IPS-NIHi11 (cell line): ENCODE data around the gene RPTN.
"Not testable (repeated sequence)": the region's sequence is repeated elsewhere in the genome, so short reads cannot be mapped to it uniquely, and the experiment has no call there.

Experiments
- DNase-seq: peaks from one replicate; pipeline ENCODE4 v3.0.0; 2012; ENCODE audit warnings: mixed read lengths, low spot score

The RPTN gene

DNA sequence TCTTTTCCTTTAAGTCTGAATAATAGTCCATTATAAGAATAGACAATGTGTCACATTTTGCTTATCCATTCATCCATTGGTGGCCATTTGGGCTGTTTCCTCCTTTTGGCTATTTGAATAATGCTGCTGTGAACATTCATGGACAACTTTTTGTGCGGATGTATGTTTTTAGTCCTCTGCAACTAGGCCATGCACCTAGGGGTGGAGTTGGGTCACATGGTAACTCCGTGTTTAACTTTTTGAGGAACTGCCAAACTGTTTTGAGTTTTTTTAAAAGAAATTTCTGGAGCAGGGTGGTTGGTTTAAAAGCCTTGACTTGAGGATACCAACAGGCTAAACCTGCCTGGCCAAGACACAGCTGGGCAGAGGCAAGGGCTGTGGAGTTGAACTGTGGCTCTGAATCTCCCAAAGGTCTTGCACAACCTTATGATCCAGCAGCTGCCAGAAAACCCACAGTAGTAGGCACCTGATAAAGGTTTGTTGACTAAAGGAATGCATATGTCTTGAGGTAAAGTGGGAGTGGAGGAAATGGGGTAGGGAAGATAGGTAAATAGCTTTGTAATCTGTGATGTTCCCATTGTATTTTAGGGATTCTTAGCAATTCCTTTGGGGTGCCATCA, 5.6 kb upstream of the RPTN start:
- DNase-seq, result no peak

DNA sequence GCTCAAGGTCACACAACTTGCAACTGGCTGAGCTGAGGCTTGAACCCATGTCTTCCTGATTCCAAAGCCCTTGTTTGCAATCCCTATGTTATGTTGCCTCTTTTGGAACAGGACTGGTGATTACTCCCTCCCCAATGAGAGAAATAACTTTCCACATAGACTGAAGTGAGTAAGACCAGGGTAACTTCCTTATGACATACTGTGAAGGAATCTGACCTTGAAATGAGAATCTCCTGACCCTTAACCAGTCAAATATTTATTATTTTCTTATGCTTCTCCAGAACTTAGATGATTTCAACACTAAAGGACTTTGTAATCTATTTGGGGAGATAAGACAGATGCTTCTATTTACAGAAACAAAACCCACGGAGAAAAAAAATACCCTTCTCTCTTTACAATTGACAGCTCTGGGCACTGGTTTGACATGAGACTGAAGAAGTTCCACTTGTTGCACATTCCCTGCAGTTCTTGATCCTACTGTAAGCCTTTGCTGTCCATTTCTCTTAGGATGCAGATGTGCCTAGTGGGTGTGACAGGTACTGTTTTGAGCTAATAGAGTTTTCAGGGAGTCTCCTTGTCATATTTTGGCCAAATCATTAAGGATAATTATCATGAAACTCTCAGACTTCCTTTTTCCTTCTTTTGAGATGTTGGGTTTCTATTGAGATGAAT, 3.9 kb upstream of the RPTN start:
- DNase-seq, result no peak

DNA sequence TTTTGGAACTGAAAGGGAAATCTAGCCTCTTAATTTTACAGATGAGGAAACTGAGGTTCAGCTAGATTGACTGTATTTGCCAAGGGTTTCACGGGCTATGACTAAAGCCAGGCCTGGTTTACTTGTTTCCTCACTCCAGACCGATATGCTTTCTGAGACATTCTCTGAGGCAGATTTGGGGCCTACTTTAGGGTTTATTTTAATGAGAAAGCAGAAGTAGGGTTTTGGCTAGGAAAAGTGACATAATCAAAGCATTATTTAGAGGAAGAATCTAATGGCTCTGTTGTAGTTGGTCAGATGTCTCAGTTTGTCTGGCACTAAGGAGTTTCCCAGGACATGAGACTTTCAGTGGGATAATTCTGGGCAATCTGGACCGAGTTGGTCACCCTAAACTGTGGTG, 1.5 kb upstream of the RPTN start:
- DNase-seq, result no peak

DNA sequence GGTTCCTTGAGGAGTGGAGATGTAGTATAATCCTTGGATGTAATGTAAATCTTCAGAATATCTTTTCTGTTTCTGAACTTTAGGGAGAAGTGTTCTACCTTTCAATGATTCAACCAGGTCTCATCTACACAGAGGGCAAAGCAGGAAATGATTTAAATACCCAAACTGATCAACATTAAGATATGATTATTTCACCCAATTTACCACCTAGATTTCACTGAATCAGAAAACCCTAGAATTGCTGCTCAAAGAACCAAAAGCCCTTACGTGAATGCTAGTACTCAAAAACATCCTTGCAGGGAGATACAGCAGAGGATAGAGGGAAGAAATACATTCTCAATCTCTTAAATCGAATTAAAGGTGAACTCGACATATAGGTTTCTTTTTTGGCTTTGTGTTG, 5.0 kb downstream of the RPTN start:
- no peak for DNase-seq

DNA sequence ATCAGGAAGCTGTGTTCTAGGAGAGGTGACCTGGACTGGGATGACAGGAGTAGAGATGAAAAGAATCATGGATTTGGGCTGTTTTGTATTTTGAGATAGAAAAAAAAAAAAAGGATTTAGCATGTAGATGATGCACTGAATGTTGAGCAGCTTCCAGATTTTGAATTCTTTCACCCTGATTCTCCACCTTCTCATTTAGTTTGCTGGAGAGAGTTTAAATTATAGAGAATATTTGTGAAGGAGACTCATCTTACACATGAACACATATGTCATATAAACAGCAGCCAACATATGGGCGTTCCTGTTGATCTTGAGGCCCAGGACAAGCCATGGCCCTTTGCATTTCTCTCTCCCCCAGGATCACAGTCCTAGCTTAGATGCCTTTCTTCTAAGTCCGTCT, 7.4 kb downstream of the RPTN start:
- no peak for DNase-seq

DNA sequence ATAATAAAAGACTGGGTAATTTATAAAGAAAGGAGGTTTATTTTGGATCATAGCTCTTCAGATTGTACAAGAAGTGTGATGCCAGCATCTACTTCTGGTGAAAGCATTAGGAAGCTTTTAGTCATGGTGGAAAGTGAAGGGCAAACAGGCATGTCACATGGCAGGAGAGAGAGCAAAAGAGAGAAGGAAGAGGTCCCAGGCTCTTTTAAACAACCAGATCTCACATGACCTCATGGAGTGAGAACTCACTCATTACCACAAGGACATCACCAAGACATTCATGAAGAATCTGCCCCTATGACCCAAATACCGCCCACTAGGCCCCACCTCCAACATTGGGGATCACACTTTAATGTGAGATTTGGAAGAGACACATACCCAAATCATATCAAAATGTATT, 10.0 kb downstream of the RPTN start:
- DNase-seq, result no peak

DNA sequence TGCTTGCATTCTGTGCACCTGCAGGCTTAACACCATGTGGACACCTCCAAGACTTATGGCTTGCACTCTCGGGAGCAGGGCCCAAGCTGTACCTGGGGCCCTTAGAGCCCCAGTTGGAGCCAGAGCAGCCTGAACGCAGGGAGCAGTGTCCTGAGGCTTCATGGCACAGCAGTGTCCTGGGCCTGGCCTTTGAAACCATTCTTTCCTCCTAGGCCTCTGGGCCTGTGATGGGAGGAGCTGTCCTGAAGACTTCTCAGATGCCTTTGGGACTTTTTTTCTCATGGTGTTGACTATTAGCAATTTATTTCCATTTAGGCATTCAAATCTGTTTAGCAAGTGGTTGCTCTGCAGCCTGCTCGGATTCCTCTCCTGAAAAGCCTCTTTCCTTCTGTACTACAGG, 11.0 kb downstream of the RPTN start:
- DNase-seq, result no peak

DNA sequence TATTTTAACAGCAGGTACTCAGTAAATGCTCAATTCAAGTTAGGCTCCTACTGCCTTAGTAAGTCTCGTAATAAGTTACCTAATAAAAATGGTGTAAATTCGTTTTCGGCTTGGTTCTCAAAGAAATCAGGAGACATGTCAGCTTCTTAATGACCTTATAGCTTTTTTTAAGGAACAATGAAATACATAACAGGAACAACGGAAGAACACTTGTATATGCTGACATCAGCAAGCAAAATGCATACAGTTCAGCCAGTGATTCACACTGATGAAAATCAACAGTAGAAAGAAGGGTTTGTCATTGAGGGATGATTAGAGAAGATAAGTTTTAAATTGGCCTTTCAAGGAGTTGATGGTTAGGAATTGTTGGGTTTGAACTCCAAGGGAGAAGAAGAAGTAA, 13.3 kb downstream of the RPTN start:
- DNase-seq, result no peak

DNA sequence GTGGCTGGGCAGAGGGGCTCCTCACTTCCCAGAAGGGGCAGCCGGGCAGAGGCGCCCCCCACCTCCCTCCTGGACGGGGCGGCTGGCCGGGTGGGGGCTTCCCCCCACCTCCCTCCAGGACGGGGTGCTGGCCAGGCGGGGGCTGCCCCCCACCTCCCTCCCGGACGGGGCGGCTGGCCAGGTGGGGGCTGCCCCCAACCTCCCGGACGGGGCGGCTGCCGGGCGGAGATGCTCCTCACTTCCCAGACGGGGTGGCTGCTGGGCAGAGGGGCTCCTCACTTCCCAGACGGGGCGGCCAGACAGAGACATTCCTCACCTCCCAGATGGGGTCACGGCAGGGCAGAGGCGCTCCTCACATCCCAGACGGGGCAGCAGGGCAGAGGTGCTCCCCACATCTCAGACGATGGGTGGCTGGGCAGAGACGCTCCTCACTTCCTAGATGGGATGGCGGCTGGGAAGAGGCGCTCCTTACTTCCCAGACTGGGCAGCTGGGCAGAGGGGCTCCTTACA, 14.3 kb downstream of the RPTN start:
- DNase-seq, result not testable (repeated sequence)

DNA sequence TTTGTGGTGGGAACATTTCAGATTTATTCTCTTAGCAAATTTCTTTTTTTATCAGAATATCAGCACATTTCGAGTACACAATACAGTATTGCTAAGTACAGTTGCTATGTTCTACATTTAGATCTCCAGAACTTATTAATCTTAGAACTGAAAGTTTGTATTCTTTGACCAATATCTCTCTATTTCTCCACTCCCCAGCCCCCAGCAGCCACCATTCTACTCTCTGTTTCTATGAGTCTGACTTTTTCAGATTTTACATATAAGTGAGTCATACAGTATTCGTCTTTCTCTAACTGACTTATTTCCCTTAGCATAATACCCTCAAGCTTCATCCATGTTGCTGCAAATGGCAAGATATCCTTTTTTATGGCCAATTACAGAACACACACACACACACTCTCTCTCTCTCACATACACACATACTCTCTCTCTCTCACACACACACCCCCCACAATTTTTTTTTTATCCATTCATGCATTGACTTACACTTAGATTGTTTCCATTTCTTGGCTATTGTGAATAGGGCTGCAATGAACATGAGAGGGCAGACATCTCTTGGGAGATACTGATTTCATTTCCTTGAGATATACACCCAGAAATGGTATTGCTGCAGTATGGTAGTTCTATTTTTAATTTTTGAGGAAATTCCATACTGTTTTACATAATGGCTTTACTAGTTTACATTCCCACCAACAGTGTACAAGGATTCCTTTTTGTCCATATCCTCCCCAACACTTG, 15.7 kb downstream of the RPTN start:
- no peak for DNase-seq

DNA sequence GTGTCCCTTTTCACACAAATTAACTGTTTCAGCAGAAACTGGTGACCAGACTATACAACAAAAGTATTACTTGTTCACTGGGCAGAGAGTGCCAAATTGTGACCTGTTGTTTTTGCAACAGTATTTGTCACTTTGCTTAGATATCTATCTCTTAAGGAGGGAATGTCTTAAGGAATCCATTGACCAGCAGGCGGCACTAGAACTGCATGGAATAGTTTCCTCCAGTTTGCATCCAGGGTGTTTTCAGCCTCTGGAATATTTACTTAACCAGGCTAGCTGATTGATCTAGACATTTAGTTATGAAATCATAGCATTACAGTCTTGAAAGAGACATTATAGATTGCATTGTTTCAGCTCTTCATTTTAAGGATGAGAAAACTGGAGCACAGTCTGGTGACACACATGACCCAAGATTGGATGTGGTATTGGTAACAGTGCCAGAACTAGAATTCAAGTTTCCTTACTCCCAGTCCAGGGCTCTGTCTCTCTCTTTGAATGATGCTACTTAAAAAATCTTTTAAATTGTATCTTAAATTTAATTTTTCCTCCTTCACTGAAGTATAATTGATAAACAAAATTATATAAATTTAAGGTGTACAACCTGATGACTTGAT, 16.9 kb downstream of the RPTN start:
- peak; percentile 8 for DNase-seq

DNA sequence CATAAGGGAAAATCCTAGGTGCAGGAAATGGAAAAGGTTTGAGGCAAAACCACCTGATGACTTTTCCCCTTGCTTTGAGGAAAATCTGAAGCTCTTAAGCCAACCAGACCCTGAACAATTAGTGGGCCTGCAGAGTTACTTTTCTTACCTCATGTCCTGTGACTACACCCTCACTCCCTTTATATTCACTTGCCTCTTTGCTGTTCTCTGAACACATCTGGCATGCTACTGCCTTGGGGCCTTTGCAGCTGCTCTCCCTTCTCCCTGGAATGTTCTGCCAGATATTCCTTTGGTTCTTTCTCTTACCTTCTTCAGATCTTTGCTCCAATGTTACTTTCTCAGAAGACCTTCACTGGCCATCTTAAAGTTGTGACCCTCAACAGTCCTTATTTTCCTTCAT, 21.8 kb downstream of the RPTN start:
- DNase-seq, result no peak

DNA sequence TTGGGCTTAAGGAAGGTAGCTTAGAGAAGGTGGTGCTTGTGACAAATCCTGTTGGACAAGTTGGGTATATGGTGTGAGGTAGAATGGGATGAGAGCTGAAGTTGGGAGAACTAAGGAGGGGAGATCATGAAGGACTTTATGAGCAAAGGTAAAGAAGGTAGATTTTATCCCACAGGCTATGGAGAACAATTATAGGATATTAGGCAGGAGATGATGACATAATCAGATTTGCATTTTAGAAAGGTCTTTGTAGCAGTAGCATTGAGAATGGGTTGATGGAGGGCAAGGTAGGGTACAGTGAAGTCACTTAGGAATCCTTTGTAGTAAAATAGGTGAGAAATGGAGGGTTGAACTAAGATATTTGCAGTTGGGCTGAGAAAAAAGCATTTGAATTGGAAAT, 28.8 kb downstream of the RPTN start:
- no peak for DNase-seq

DNA sequence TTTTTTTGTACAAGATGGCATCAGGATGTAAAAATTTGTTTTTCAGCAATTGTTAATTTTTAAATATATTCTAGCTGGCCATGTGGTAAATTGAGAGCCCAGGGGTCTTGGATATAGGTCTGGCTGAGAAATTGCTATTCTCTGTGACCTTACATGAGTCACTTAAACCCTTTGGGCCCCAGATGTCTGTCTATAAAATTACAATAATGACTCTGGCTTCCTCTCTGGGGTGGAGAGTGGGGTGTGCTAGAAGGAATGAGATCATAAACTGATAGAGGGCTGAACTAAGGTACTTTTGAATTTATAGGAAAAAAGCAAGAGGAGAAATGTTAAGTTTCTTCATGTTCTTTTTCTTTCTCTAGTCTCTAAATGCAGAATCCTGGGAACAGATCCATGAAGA, 31.4 kb downstream of the RPTN start:
- DNase-seq, result no peak

DNA sequence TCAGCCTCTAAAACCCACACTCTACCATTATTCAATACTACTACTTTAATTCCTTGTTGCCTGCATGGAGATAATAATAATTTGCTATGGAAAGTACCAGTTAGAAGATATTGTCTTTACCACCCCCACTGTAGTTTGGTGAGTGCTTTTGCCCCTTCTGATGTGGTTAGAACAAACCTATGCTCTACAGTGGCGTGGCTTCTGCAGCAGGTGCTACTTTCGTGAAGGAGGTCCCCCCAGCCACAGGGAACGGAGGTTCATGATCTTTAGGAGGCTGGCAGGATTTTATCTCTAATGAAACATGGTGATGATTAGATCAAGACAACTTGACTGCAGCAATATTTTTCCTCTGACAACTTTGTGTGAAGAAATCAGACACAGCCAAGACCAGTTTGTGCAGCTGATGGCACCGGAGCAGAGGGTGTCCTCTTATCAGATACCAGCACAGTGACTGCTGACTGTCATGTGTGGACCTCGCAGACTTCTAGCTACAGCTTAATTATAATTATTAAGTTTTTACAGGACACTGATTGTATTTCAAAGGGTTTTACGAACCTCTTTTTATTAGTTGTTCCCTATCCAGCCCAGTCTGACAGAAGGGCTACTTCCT, 33.1 kb downstream of the RPTN start:
- DNase-seq, result no peak

DNA sequence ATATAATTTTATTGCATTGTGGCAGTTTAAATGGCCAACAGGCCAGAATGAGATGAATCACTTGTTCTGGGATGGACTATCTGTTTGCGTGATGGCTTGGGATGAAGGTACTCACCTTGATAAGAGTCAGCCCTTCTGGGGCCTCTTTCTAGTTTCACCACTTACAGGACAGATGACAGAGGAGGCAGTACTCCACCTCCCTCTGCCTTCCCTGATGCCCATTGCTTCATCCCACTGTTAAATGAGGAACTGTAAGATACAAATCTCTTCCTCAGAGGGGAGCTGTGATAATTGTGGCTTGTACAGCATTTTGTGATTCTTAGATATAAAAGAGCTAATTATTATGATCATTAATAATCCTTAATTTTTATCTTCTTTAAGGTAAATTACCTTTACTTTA, 40.1 kb downstream of the RPTN start:
- DNase-seq, result no peak

DNA sequence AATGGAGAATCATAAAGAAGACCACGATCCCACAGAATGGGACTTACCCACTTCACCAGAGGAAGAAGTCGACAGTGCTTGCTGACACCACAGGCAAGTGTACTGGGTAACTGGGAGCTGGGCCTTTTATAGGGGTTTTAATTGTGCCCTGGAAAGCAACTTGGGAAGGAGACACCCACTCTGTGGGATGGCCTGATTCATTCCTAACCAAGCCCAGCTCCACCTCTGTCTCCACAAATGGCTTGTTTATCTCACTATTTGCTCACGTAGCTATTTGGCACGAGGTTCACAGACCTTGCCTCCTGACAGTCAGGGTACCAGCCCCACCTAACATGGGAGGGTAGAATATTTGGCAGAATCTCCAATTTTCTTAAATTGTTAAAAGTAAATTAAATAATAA, 43.7 kb downstream of the RPTN start, which contains the start of gene TCHH:
TSS of gene TCHH (minus strand) at position 101 of the 400 bp plus-strand sequence. CDS start 1,364 bp downstream, outside the sequence.
- DNase-seq, result no peak

DNA sequence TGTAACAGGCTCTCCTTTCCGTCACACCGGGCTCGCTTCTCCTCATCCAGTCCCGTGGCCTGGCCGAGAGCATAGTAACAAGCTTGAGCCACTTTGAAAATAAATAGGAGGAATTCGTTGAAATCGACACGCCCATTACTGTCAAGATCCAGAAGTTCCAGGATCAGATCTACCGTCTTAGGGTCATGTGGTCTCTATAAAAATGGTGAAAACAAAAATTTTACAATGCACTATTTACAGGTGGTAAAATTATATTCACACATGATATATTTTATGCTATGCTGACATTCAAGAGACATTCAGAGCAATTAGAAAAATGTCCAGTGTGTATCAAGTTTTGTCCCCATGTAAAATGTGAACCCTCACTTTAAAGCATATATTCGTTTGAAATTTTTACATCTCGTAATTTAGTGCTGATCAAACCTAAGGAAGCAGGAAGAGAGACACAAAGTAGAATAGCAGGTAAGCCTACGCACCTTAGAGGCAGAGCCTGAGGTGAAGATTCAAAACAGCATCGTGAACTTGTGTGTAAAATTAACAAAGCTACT, 46.1 kb downstream of the RPTN start:
- no peak for DNase-seq

DNA sequence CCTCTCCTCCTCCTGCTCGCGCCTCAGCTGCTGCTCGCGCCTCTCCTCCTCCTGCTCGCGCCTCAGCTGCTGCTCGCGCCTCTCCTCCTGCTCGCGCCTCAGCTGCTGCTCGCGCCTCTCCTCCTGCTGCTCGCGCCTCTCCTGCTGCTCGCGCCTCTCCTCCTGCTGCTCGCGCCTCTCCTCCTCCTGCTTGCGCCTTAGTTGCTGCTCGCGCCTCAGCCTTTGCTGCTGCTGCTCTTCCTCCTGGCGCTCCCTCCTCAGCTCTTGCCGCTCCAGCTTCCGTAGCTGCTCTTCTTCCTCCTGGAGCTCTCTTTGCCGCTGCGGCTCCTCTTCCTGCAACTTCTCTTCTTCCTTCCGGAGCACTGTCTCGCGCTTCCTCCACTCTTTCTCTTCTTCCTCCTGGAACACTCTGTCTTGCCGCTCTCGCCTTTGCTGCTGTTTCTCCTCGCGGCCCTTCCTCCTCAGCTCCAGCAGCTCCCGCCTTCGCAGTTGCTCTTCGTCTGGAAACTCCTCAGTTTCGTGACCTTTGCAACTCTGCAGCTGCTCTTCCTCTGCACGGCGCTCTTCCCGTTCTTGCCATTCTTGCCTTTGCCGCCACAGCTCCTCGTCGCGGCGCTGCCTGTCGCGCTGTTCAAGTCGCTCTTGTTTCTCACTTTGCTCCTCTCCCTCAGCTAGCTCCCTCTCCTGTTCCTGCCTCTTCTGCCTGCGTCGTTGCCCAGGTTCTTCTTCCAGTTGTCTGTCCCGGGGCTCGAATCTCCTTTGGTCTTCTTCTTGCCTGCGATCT, 46.7 kb downstream of the RPTN start:
- peak; percentile 6 for DNase-seq

DNA sequence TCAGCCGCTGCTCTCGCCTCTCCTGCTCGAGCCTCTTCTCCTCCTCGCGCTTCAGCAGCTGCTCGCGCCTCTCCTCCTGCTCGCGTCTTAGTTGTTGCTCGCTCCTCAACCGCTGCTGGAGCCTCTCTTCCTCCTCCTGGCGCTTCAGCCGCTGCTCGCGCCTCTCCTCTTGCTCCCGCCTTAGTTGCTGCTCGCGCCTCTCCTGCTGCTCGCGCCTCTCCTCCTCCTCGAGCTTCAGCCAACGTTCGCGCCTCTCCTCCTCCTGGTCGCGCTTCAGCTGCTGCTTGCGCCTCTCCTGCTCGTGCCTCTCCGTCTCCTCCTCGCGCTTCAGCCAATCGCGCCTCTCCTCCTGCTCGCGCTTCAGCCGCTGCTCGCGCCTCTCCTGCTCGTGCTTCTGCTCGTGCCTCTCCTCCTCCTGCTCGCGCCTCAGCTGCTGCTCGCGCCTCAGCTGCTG, 47.5 kb downstream of the RPTN start:
- peak; percentile 21 for DNase-seq
